ENCODE results near the gene MSX2. TPM values are rescaled to one million over a fixed set of nuclear protein-coding genes. Genes with fewer than 3 reads are reported as not detected.
A peak's percentile ranks its signal among the peaks of the same experiment; 100 is the strongest.

MSX2 gene
- total and polyA plus RNA-seq, 9 of the 15 experiments (the other 6 are each of a cell fraction or from before 2014, with no cell fraction given) = not detected

DNA sequence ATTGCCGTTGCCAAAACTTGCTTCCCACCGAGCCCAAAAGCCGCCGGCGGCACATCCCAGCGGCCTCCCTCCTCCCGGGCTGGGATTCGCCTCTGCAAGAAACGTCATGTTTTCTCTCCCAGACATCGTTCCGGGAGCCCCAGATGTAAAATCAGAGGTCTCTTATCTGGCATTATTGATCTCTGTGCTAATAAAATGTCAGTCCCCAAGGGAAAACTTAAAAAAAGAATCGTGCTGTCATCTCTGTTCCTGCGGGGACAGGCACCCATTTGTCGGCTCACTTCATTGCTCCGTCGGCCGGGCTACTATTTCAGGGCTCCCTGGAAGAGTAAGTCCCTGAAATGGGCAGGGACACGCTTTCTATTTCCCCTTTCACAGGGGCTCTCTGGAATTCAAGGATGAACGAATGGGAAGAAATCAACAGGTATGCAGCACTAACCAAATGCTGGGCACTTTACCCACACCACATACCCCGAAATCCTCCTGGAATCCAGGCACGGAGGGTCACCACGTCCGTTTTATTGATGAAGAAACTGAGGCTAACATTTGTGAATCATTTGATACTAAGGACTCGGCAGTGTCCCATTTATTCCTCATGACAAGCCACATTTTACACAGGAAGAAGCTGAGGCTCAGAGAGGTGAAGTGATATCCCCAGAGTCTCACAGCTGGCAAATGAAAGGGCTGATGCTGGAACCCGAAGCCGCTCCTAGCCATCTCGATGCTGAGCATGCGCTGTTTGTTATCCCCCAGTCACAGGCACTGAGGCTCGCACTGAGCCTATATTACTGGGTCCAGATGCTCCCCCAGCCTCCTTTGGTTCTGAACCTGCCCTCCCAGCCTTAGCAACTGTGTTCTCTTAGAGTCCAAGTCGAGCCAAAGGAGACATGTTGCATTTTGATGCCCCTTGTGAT, 35.7 kb upstream of the MSX2 start:
- Histone ChIP-seq H4K20me1 (replicated peaks; ENCODE audit: control insufficient read depth, insufficient read depth, low read length) (no peaks in the 10 kb centered on the region; the same call in 1 of the 2 replicates), H3K9me1 (ENCODE audit: control insufficient read depth, insufficient read depth, low read length) (no peaks in the 10 kb centered on the region), H3K4me2 (ENCODE audit: insufficient read depth, low read length) (no peak overlapping the region), H3K36me3 (ENCODE audit: control insufficient read depth, insufficient read depth, low read length) (no peaks in the 10 kb centered on the region), H2AFZ (ENCODE audit: low read depth, low read length) (no peak overlapping the region), H3K27me3 (ENCODE audit: control insufficient read depth in 2 of 2, insufficient read depth in 2 of 2, low read length in 2 of 2) (peaks cover 13 to 38% of the 10 kb centered on the region in 2 experiments; a peak in 4 of 5 replicates), H3K4me3 (no peak overlapping the region), H3K9ac (ENCODE audit: insufficient read depth in 1 of 2, low read depth in 2 of 2, low read length in 2 of 2) (no peak overlapping the region), H3K4me1 (replicated peaks in 1 of 2; ENCODE audit: control insufficient read depth in 2 of 2, insufficient read depth in 2 of 2, low read length in 2 of 2) (no peaks in the 10 kb centered on the region; a peak in 1 of 5 replicates), H3K9me3 (replicated peaks; ENCODE audit: control insufficient read depth, insufficient read depth, low read depth, low read length) (no peaks in the 10 kb centered on the region), H3K27ac (ENCODE audit: extremely low read depth, low read depth, low read length) (no peak overlapping the region), H3K79me2 (ENCODE audit: control insufficient read depth, insufficient read depth, low read length) (no peaks in the 10 kb centered on the region)
- no peak for TF ChIP-seq ZFX (CRISPR knock-in tag; IDR thresholded peaks at IDR 0.05)
- TF ChIP-seq NRF1 (conservative IDR thresholded peaks at IDR 0.05 in 1 of 2, IDR thresholded peaks at IDR 0.05 in 1 of 2) = peak; percentile 30 to 56; a peak in 3 of 4 replicates
- TF ChIP-seq BCL6 (CRISPR knock-in tag; IDR thresholded peaks at IDR 0.05) = no peak
- TF ChIP-seq HCFC1 (IDR thresholded peaks at IDR 0.05; ENCODE audit: low read depth, low read length) = no peak
- no peak for TF ChIP-seq FOS (IDR thresholded peaks at IDR 0.05; ENCODE audit: extremely low read depth, insufficient read length)
- ATAC-seq = no peak
- under 1% methylated on average over 29 of the region's 30 CpGs for WGBS (ENCODE audit: insufficient coverage, low coverage, missing lambda C conversion rate)
- no TSS peak for BruUV-seq (replicated peaks)
- ChIA-PET CTCF (ENCODE audit: low intra/inter-chr PET ratio) (no interaction called here), POLR2A (no interaction called here)
- in situ Hi-C loops (cut with MboI) (no loop called here), intact Hi-C loops (cut with micrococcal nuclease) (no loop called here)
- FAIRE-seq = no peak
- DNase-seq (ENCODE audit: extremely low read depth in 1 of 4, low spot score in 3 of 4) = no peak

DNA sequence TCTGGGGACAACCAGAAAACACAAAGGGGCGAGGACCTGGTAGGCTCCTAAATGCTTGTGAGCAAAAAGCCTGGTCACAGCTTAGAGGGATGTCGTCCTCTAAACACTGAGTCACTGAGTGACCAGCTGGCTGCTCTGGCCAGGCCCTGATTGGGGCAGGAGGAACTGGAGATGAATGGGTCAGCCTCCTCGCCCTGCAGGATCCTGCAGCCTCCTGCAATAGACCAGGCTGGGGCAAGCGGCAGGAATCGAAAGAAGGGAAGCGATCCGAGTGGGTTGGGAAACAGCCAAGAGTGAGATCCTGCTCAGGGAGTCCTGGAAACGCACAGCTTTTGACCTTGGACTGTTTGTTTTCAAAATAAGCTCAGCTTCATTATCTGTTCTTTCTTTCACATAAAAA, 34.1 kb upstream of the MSX2 start:
- H3K9ac ChIP-seq (ENCODE audit: insufficient read depth in 1 of 2, low read depth in 2 of 2, low read length in 2 of 2) = no peak overlapping the region
- no peak overlapping the region for H3K4me2 ChIP-seq (ENCODE audit: insufficient read depth, low read length)
- ATAC-seq (peak; percentile 53; the same call in 2 of the 3 replicates), DNase-seq (ENCODE audit: extremely low read depth in 1 of 4, low spot score in 3 of 4) (peak in 1 of 4 experiments; percentile 2), FAIRE-seq (no peak)
- ChIA-PET POLR2A (no interaction called here), CTCF (ENCODE audit: low intra/inter-chr PET ratio) (no interaction called here)
- no peaks in the 10 kb centered on the region for H3K9me3 ChIP-seq (replicated peaks; ENCODE audit: control insufficient read depth, insufficient read depth, low read depth, low read length)
- no peaks in the 10 kb centered on the region; the same call in 1 of the 2 replicates for H4K20me1 ChIP-seq (replicated peaks; ENCODE audit: control insufficient read depth, insufficient read depth, low read length)
- H2AFZ ChIP-seq (ENCODE audit: low read depth, low read length) = no peak overlapping the region
- H3K27ac ChIP-seq (ENCODE audit: extremely low read depth, low read depth, low read length) = no peak overlapping the region
- WGBS (ENCODE audit: insufficient coverage, low coverage, missing lambda C conversion rate) = 0% methylated on average over 7 of the region's 8 CpGs
- intact Hi-C loops (cut with micrococcal nuclease) (no loop called here), in situ Hi-C loops (cut with MboI) (no loop called here)
- H3K4me3 ChIP-seq = no peak overlapping the region
- no peaks in the 10 kb centered on the region for H3K36me3 ChIP-seq (ENCODE audit: control insufficient read depth, insufficient read depth, low read length)
- H3K79me2 ChIP-seq (ENCODE audit: control insufficient read depth, insufficient read depth, low read length) = no peaks in the 10 kb centered on the region
- peaks cover 16 to 52% of the 10 kb centered on the region in 2 experiments for H3K27me3 ChIP-seq (ENCODE audit: control insufficient read depth in 2 of 2, insufficient read depth in 2 of 2, low read length in 2 of 2)
- TF ChIP-seq HBP1 (CRISPR knock-in tag; IDR thresholded peaks at IDR 0.05) (no peak), SMARCE1 (IDR thresholded peaks at IDR 0.05) (no peak), CREM (IDR thresholded peaks at IDR 0.05; ENCODE audit: low read depth) (no peak), CBFA2T2 (conservative IDR thresholded peaks at IDR 0.05) (no peak), EZH2 (IDR thresholded peaks at IDR 0.05; ENCODE audit: borderline replicate concordance, low read depth, low read length) (0 out of 2 replicates have a peak, but pooled peaks have one; percentile 41), TFAP4 (CRISPR knock-in tag; IDR thresholded peaks at IDR 0.05; ENCODE audit: borderline replicate concordance) (0 out of 2 replicates have a peak, but pooled peaks have one; percentile 16)
- no peaks in the 10 kb centered on the region for H3K9me1 ChIP-seq (ENCODE audit: control insufficient read depth, insufficient read depth, low read length)
- BruUV-seq (replicated peaks) = no TSS peak
- no peaks in the 10 kb centered on the region; a peak in 1 of 5 replicates for H3K4me1 ChIP-seq (replicated peaks in 1 of 2; ENCODE audit: control insufficient read depth in 2 of 2, insufficient read depth in 2 of 2, low read length in 2 of 2)
